GM12878 (cell line): ENCODE data around the gene DHFR. TPM values are rescaled to one million over a fixed set of nuclear protein-coding genes. Genes with fewer than 3 reads are reported as not detected.

Experiments
- ATAC-seq: fragments of 200-7000 bp; cut with Tn5 transposase; 3 replicates; pipeline ENCODE4 v1.9.1; 2020; ENCODE audit warnings: mild to moderate bottlenecking, moderate library complexity
- BruUV-seq: library from RNA; stranded (reverse); fragments of 400-500 nt; replicated peaks from 2 replicates; lab custom pipeline; 2021; lab: Mats Ljungman, UMichigan
- CTCF ChIA-PET: fragments of 300-600 bp; sonication (Branson Sonifier 250); formaldehyde crosslinking; extraction: SDS; loops from one replicate; lab custom pipeline; 2021; ENCODE audit warnings: inconsistent platforms; lab: Yijun Ruan, JAX
- POLR2A ChIA-PET: fragments of 350-600 bp; formaldehyde crosslinking; extraction: SDS; loops from one replicate; lab custom pipeline; 2021; ENCODE audit warnings: inconsistent platforms; lab: Charles Lee
- RAD21 ChIA-PET: fragments of 300-600 bp; sonication (Branson Sonifier 250); formaldehyde crosslinking; loops from one replicate; lab custom pipeline; 2023; ENCODE audit warnings: antibody characterized with exemption; ENCODE audit not compliant: unreplicated experiment; lab: Charles Lee
- SMC1A ChIA-PET: fragments of 300-600 bp; sonication (Branson Sonifier 250); formaldehyde crosslinking; loops from one replicate; lab custom pipeline; 2023; ENCODE audit not compliant: unreplicated experiment, uncharacterized antibody; lab: Charles Lee
- DNase-seq: peaks from one replicate; pipeline ENCODE4 v3.0.0-alpha.2; 2011; ENCODE audit warnings: low read depth, low spot score
- FAIRE-seq: peaks from 3 replicates; lab custom pipeline; 2011; peaks lifted over from hg19 to GRCh38; lab: Jason Lieb, UNC
- H2AFZ ChIP-seq: 2 replicates; pipeline ENCODE4 v1.6.0; 2011; ENCODE audit warnings: low read depth, low read length, control low read depth; ENCODE audit not compliant: control insufficient read depth
- H3K27ac ChIP-seq: 2 replicates; pipeline ENCODE4 v1.5.1; 2011; ENCODE audit warnings: control low read depth; ENCODE audit not compliant: control insufficient read depth, insufficient read depth
- H3K27me3 ChIP-seq, 2 experiments: replicated peaks in 1 of 2; 2 replicates each; pipeline versions ENCODE4 v1.6.0 to v1.6.1; 2011; ENCODE audit warnings: low read length in 1 of 2; ENCODE audit not compliant: control insufficient read depth in 2 of 2, insufficient read depth in 2 of 2
- H3K36me3 ChIP-seq, 2 experiments: 2 replicates each; pipeline ENCODE4 v1.5.1; 2011; ENCODE audit warnings: low read length in 1 of 2; ENCODE audit not compliant: control insufficient read depth in 2 of 2, insufficient read depth in 2 of 2
- H3K4me1 ChIP-seq: 2 replicates; pipeline ENCODE4 v1.6.1; 2011; ENCODE audit warnings: mild to moderate bottlenecking, low read length, moderate library complexity, mixed read lengths; ENCODE audit not compliant: control insufficient read depth, insufficient read depth
- H3K4me2 ChIP-seq: 2 replicates; pipeline ENCODE4 v1.6.0; 2011; ENCODE audit warnings: control low read depth; ENCODE audit not compliant: control insufficient read depth, insufficient read depth
- H3K4me3 ChIP-seq: fragments of 200-600 bp; sonication (generic); 2 replicates; pipeline ENCODE4 v1.5.1; 2016
- H3K79me2 ChIP-seq: 2 replicates; pipeline ENCODE4 v1.6.0; 2011; ENCODE audit warnings: low read length; ENCODE audit not compliant: control insufficient read depth, insufficient read depth
- H3K9ac ChIP-seq: 2 replicates; pipeline ENCODE4 v1.8.0; 2011; ENCODE audit warnings: low read length, control low read depth, mixed read lengths; ENCODE audit not compliant: control insufficient read depth, insufficient read depth
- H3K9me3 ChIP-seq: replicated peaks from 3 replicates; pipeline ENCODE4 v1.5.1; 2011; ENCODE audit warnings: mild to moderate bottlenecking, low read length; ENCODE audit not compliant: control insufficient read depth, insufficient read depth
- H4K20me1 ChIP-seq: 2 replicates; pipeline ENCODE4 v1.6.0; 2011; ENCODE audit not compliant: control insufficient read depth, insufficient read depth
- BHLHE40 ChIP-seq, 2 experiments: fragments of 450-650 bp in 1 of 2; IDR thresholded peaks; 2 replicates each; pipeline ENCODE4 v1.6.1; 2011 to 2017; ENCODE audit warnings: low read depth in 2 of 2, borderline replicate concordance in 1 of 2, improper control_type of control experiment in 1 of 2, low read length in 1 of 2, mild to moderate bottlenecking in 1 of 2
- CBX5 ChIP-seq: sonication (generic); IDR thresholded peaks from 2 replicates; pipeline ENCODE4 v1.6.1; 2016; ENCODE audit warnings: low read depth, moderate library complexity, mild to moderate bottlenecking, inconsistent platforms
- CTCF ChIP-seq, 3 experiments: IDR thresholded peaks in 2 of 3; conservative IDR thresholded peaks in 1 of 3; 2 replicates each; pipeline ENCODE4 v1.5.1; 2011; ENCODE audit warnings: low read depth in 3 of 3, low read length in 3 of 3, mild to moderate bottlenecking in 3 of 3, control low read depth in 2 of 3, moderate library complexity in 2 of 3, inconsistent platforms in 1 of 3, mixed read lengths in 1 of 3; ENCODE audit not compliant: control insufficient read depth in 2 of 3, insufficient read depth in 1 of 3; ENCODE audit errors: extremely low read depth in 1 of 3
- CUX1 ChIP-seq: IDR thresholded peaks from 2 replicates; pipeline ENCODE4 v1.6.1; 2012; ENCODE audit warnings: improper control_type of control experiment, low read depth, low read length; ENCODE audit not compliant: insufficient replicate concordance
- ETV6 ChIP-seq, 2 experiments: fragments of 450-650 bp in 1 of 2; IDR thresholded peaks in 1 of 2; conservative IDR thresholded peaks in 1 of 2; 2 replicates each; pipeline ENCODE4 v1.6.1; 2014; ENCODE audit warnings: antibody characterized with exemption in 1 of 2, borderline replicate concordance in 1 of 2, low read depth in 1 of 2, mild to moderate bottlenecking in 1 of 2, moderate library complexity in 1 of 2
- IKZF2 ChIP-seq, 2 experiments: fragments of 450-650 bp; IDR thresholded peaks; 2 replicates each; pipeline ENCODE4 v1.6.1; 2017; ENCODE audit warnings: mild to moderate bottlenecking in 2 of 2, moderate library complexity in 2 of 2
- IRF4 ChIP-seq: IDR thresholded peaks from 2 replicates; pipeline ENCODE4 v1.6.1; 2011; ENCODE audit warnings: low read depth, low read length
- JUNB ChIP-seq: IDR thresholded peaks from 2 replicates; pipeline ENCODE4 v1.6.1; 2016; ENCODE audit warnings: antibody characterized with exemption, mild to moderate bottlenecking
- MEF2A ChIP-seq: IDR thresholded peaks from 2 replicates; pipeline ENCODE4 v1.6.1; 2011; ENCODE audit warnings: low read depth, mild to moderate bottlenecking, low read length, moderate library complexity; ENCODE audit not compliant: insufficient read depth
- NR2F1 ChIP-seq: fragments of 450-650 bp; conservative IDR thresholded peaks from 2 replicates; pipeline ENCODE4 v1.6.1; 2017; ENCODE audit warnings: mild to moderate bottlenecking
- RELA ChIP-seq: fragments of 450-650 bp; IDR thresholded peaks from 2 replicates; pipeline ENCODE4 v1.8.0; 2014; ENCODE audit warnings: borderline replicate concordance; ENCODE audit not compliant: partially characterized antibody
- RFX5 ChIP-seq: IDR thresholded peaks from 2 replicates; pipeline ENCODE4 v1.6.1; 2011; ENCODE audit warnings: low read depth, low read length, improper control_type of control experiment
- SKIL ChIP-seq: fragments of 450-650 bp; IDR thresholded peaks from 2 replicates; pipeline ENCODE4 v1.6.1; 2017; ENCODE audit warnings: mild to moderate bottlenecking, low read depth, inconsistent platforms; ENCODE audit not compliant: poor library complexity, severe bottlenecking
- ZNF217 ChIP-seq: fragments of 450-650 bp; IDR thresholded peaks from 2 replicates; pipeline ENCODE4 v1.6.1; 2017; ENCODE audit warnings: antibody characterized with exemption, mild to moderate bottlenecking
- in situ Hi-C: fragments of 300-500 bp; cut with MboI; formaldehyde crosslinking; loops from 9 replicates; pipeline ENCODE4 v1.14.3; 2018; ENCODE audit warnings: mixed read lengths
- intact Hi-C: fragments of 100-400 bp; cut with micrococcal nuclease; formaldehyde crosslinking; loops from one replicate; pipeline ENCODE4 v1.14.2; 2022; ENCODE audit not compliant: unreplicated experiment
- polyA plus RNA-seq, 11 experiments: library from polyadenylated mRNA; depleted of rRNA in 4 of 11; unstranded in 6 of 11; stranded (reverse) in 5 of 11; fragments of >200 nt; fragmentation: Nextera tagmentation in 4 of 11; fragmentation: Illumina TruSeq in 1 of 11; extraction: Ambion mirVana in 4 of 11; extraction: Trizol in 1 of 11; gene quantifications; 1 replicate in 1 of 11; 2 replicates in 10 of 11; pipeline versions ENCODE4 v1.2.1 to v1.2.3, GENCODE V29; 2011 to 2016; ENCODE audit warnings: inconsistent platforms in 2 of 11, missing spikeins in 2 of 11, low read depth in 1 of 11
- total RNA-seq, 4 experiments: library from RNA; depleted of rRNA in 3 of 4; stranded (reverse); fragments of >200 nt in 3 of 4; fragmentation: Illumina TruSeq in 1 of 4; extraction: Trizol in 1 of 4; gene quantifications; 2 replicates each; pipeline versions ENCODE4 v1.2.1 to v1.2.3, GENCODE V29; 2013 to 2021

The DHFR gene
- total and polyA plus RNA-seq, 10 of the 15 experiments (the other 5 are each of a cell fraction or from before 2014, with no cell fraction given) = 57.9 to 143 (median 71.4) TPM

- Histone ChIP-seq H3K36me3 (no peaks in the 10 kb centered on the region), H3K9ac (no peak overlapping the region), H3K79me2 (no peaks in the 10 kb centered on the region), H3K4me1 (peaks cover 10% of the 10 kb centered on the region), H4K20me1 (no peaks in the 10 kb centered on the region), H3K9me3 (peaks cover 5% of the 10 kb centered on the region; the same call in 2 of the 3 replicates), H3K4me2 (peak overlapping the region; percentile 35; the same call in 1 of the 2 replicates), H3K4me3 (no peak overlapping the region), H2AFZ (no peak overlapping the region; the same call in 1 of the 2 replicates), H3K27ac (peak overlapping the region; percentile 27; the same call in 1 of the 2 replicates), H3K27me3 (no peaks in the 10 kb centered on the region)
- RAD21 ChIA-PET = no interaction called here
- POLR2A ChIA-PET = no interaction called here
- in situ Hi-C loops (no loop called here), intact Hi-C loops (no loop called here)
- CTCF ChIA-PET = interaction anchor here (0.6 kb wide), 1 partner anchor 21 kb away, joined by 3 read pairs; no protein-coding TSS in a partner anchor
- BruUV-seq = no TSS peak
- FAIRE-seq (peak; percentile 94), DNase-seq (peak; percentile 48), ATAC-seq (peak; percentile 90)
- SMC1A ChIA-PET = interaction anchor here (0.5 to 1.2 kb wide), 4 partner anchors 15 to 1117 kb away, joined by 3 read pairs; no protein-coding TSS in a partner anchor
- TF ChIP-seq ETV6 (conservative IDR thresholded peaks at IDR 0.05 in 1 of 2, IDR thresholded peaks at IDR 0.05 in 1 of 2; ENCODE audit: borderline replicate concordance in 1 of 2, low read depth in 1 of 2) = 0 out of 4 replicates have a peak, but pooled peaks of 1 of the 2 experiments have one; percentile 44
- TF ChIP-seq CBX5 = 0 out of 2 replicates have a peak, but pooled peaks have one; percentile 30
- no peak for TF ChIP-seq CUX1
- TF ChIP-seq JUNB = peak; percentile 79
- no peak for TF ChIP-seq RELA
- TF ChIP-seq IKZF2 (IDR thresholded peaks at IDR 0.05) = no peak
- TF ChIP-seq NR2F1 = 0 out of 2 replicates have a peak, but pooled peaks have one; percentile 17
- no peak for TF ChIP-seq BHLHE40 (IDR thresholded peaks at IDR 0.05; ENCODE audit: borderline replicate concordance in 1 of 2, low read depth in 2 of 2, low read length in 1 of 2)
- no peak for TF ChIP-seq RFX5
- no peak for TF ChIP-seq CTCF (IDR thresholded peaks at IDR 0.05 in 2 of 3, conservative IDR thresholded peaks at IDR 0.05 in 1 of 3; ENCODE audit: control insufficient read depth in 2 of 3, extremely low read depth in 1 of 3, insufficient read depth in 1 of 3, low read depth in 3 of 3, low read length in 3 of 3)
- TF ChIP-seq ZNF217 = no peak
- TF ChIP-seq IRF4 = peak; percentile 85; the same call in 1 of the 2 replicates
- TF ChIP-seq SKIL = no peak
- TF ChIP-seq MEF2A = 0 out of 2 replicates have a peak, but pooled peaks have one; percentile 22
Measured at GRCh38 chr5:80607832-80608231, 47.0 kb downstream of the DHFR start.
